Adrenal gland (tissue), 12 donors: ENCODE results near the gene STRN4. TPM values are rescaled to one million over a fixed set of nuclear protein-coding genes. Genes with fewer than 3 reads are reported as not detected.

Experiments
- DNase-seq, 7 donors: peaks; one replicate each; pipeline ENCODE4 v3.0.0-alpha.2; 2019 to 2020
- H3K27ac ChIP-seq, 5 donors: fragments of 200-600 bp; sonication (generic) in 4 of 5; 1 replicate in 3 of 5; 2 replicates in 2 of 5; pipeline versions ENCODE4 v1.5.1 to v1.8.0; 2016 to 2020; ENCODE audit warnings: mild to moderate bottlenecking in 1 of 5
- H3K27me3 ChIP-seq: fragments of 200-600 bp; 2 replicates; pipeline ENCODE4 v1.8.0; 2021
- H3K36me3 ChIP-seq, 2 donors: fragments of 200-600 bp; replicated peaks in 1 of 2; 1 replicate in 1 of 2; 2 replicates in 1 of 2; pipeline versions ENCODE4 v1.5.1 to v1.8.0; 2018 to 2022
- H3K4me1 ChIP-seq, 2 donors: fragments of 200-600 bp; replicated peaks in 1 of 2; 1 replicate in 1 of 2; 2 replicates in 1 of 2; pipeline versions ENCODE4 v1.5.1 to v1.8.0; 2018 to 2021
- H3K4me3 ChIP-seq, 4 donors: fragments of 200-600 bp; sonication (generic) in 3 of 4; one replicate each; pipeline ENCODE4 v1.5.1; 2016 to 2018
- H3K9me3 ChIP-seq, 3 donors: fragments of 200-600 bp; sonication (generic) in 1 of 3; replicated peaks in 1 of 3; 1 replicate in 2 of 3; 2 replicates in 1 of 3; pipeline versions ENCODE4 v1.5.1 to v1.8.0; 2016 to 2021
- CTCF ChIP-seq, 6 experiments: fragments of 450-650 bp in 4 of 6; fragments of 200-600 bp in 2 of 6; sonication (generic) in 1 of 6; IDR thresholded peaks; 1 replicate in 5 of 6; 2 replicates in 1 of 6; pipeline versions ENCODE4 v1.5.1 to v1.8.0; 2016 to 2021; ENCODE audit warnings: antibody characterized with exemption in 6 of 6, mild to moderate bottlenecking in 2 of 6, moderate library complexity in 1 of 6
- POLR2A ChIP-seq, 2 donors: fragments of 450-650 bp; IDR thresholded peaks; one replicate each; pipeline ENCODE4 v1.6.1; 2017; ENCODE audit warnings: antibody characterized with exemption in 2 of 2, mild to moderate bottlenecking in 2 of 2, moderate library complexity in 1 of 2
- WGBS, 4 donors: extraction: QIAGEN DNeasy Blood & Tissue Kit in 2 of 4; methylation state at CpG; one replicate each; pipeline versions ENCODE4 v1.1.5 to v1.1.7; 2013 to 2017; 5-methylcytosine and 5-hydroxymethylcytosine counted together
- intact Hi-C, 2 donors: fragments of 100-400 bp; cut with DNase I; formaldehyde crosslinking; loops; one replicate each; pipeline versions ENCODE4 v1.14.1 to v1.15.0; 2022 to 2023
- polyA plus RNA-seq, 3 donors: library from polyadenylated mRNA; stranded (reverse); fragments of 200-250 nt in 2 of 3; fragments of 350-450 nt in 1 of 3; fragmentation: Illumina TruSeq in 1 of 3; extraction: RNeasy Lipid Tissue Mini Kit (QIAGEN cat#74804) in 1 of 3; gene quantifications; one replicate each; pipeline ENCODE4 v1.2.3, GENCODE V29; 2013 to 2014
- total RNA-seq, 9 donors: library from RNA; depleted of rRNA in 4 of 9; stranded (reverse); fragments of >200 nt in 4 of 9; fragments of 120-200 nt in 1 of 9; fragmentation: NEBNext Ultra II Directional in 1 of 9; extraction: Animal tissue kit (Norgen Biotek cat#: 25700) in 1 of 9; gene quantifications; one replicate each; pipeline versions ENCODE4 v1.1.0 to v1.2.4, GENCODE V29; 2013 to 2023
- donor health status: healthy with polysubstance abuse.
- donor health status: Bipolar disorder and iron deficiency.
- donor health status: DM: yes; HTN: yes; CAD: no.
- donor health status: DM: no; HTN: no; CAD: no.
- donor health status: DM: no; HTN: no; CAD: no.
- donor health status: DM: yes; HTN: yes; CAD: no.

The STRN4 gene
- total and polyA plus RNA-seq, 12 donors: 22.3 to 92.8 (median 65.8) TPM

- DNase-seq: peak; percentile 88 to 95 (median 93)
- TF ChIP-seq POLR2A (IDR thresholded peaks at IDR 0.05) (no peak), CTCF (IDR thresholded peaks at IDR 0.05) (no peak)
- 20 to 42% (median 25%) methylated on average over 29 to 39 of the region's 39 CpGs for WGBS, 4 donors
- Histone ChIP-seq H3K27me3 (no peaks in the 10 kb centered on the region), H3K4me3 (peak overlapping the region in 1 of 4 donors; percentile 0), H3K36me3 (peaks cover 0 to 89% of the 10 kb centered on the region in 2 donors), H3K27ac (no peak overlapping the region), H3K4me1 (no peaks in the 10 kb centered on the region), H3K9me3 (no peaks in the 10 kb centered on the region)
- intact Hi-C loops: no loop called here
These were observed 48.9 kb downstream of the STRN4 start for GRCh38 chr19:46697204-46697960.

- H3K27me3 ChIP-seq: no peaks in the 10 kb centered on the region
- TF ChIP-seq POLR2A (IDR thresholded peaks at IDR 0.05): no peak
- no peak for TF ChIP-seq CTCF (IDR thresholded peaks at IDR 0.05)
- H3K36me3 ChIP-seq: peaks cover 0 to 89% of the 10 kb centered on the region in 2 donors
- intact Hi-C loops: no loop called here
- H3K27ac ChIP-seq: no peak overlapping the region
- no peak for DNase-seq
- no peaks in the 10 kb centered on the region for H3K4me1 ChIP-seq
- no peaks in the 10 kb centered on the region for H3K9me3 ChIP-seq
- H3K4me3 ChIP-seq: no peak overlapping the region
- 85 to 89% (median 87%) methylated on average over 6 to 9 of the region's 9 CpGs for WGBS, 4 donors
These were observed 49.4 kb downstream of the STRN4 start for GRCh38 chr19:46696866-46697203.

- no peaks in the 10 kb centered on the region for H3K4me1 ChIP-seq
- no peaks in the 10 kb centered on the region for H3K27me3 ChIP-seq
- H3K27ac ChIP-seq: no peak overlapping the region
- no peaks in the 10 kb centered on the region for H3K9me3 ChIP-seq
- peaks cover 0 to 89% of the 10 kb centered on the region in 2 donors for H3K36me3 ChIP-seq
- 93 to 98% (median 97%) methylated on average over 10 of the region's 10 CpGs for WGBS, 4 donors
- DNase-seq: no peak
- no peak overlapping the region for H3K4me3 ChIP-seq
- intact Hi-C loops: no loop called here
- TF ChIP-seq POLR2A (IDR thresholded peaks at IDR 0.05) (no peak), CTCF (IDR thresholded peaks at IDR 0.05) (no peak)
These were observed 50.2 kb downstream of the STRN4 start for GRCh38 chr19:46696052-46696451.

- 89 to 95% (median 93%) methylated on average over 10 to 22 of the region's 22 CpGs for WGBS, 4 donors
- peaks cover 0 to 87% of the 10 kb centered on the region in 2 donors for H3K36me3 ChIP-seq
- intact Hi-C loops: no loop called here
These were observed 52.5 kb downstream of the STRN4 start for GRCh38 chr19:46693760-46694159.

More at GRCh38 chr19:46693760-46694159, 52.5 kb downstream of the STRN4 start:
- TF ChIP-seq CTCF (IDR thresholded peaks at IDR 0.05) (no peak), POLR2A (IDR thresholded peaks at IDR 0.05) (no peak)
- no peak for DNase-seq
- H3K9me3 ChIP-seq: no peaks in the 10 kb centered on the region
- H3K27me3 ChIP-seq: no peaks in the 10 kb centered on the region
- H3K4me3 ChIP-seq: no peak overlapping the region
- H3K4me1 ChIP-seq: no peaks in the 10 kb centered on the region
- no peak overlapping the region for H3K27ac ChIP-seq
